Progenitor cell of endocrine pancreas (in vitro differentiated cells): ENCODE data around the gene TBCEL. TPM values are rescaled to one million over a fixed set of nuclear protein-coding genes. Genes with fewer than 3 reads are reported as not detected.
A peak's percentile ranks its signal among the peaks of the same experiment; 100 is the strongest.

Experiments used
- DNase-seq: peaks from one replicate; pipeline ENCODE4 v3.0.0; 2021; ENCODE audit warnings: low spot score; ENCODE audit not compliant: unreplicated experiment
- H3K27ac Mint-ChIP-seq: 2 replicates; pipeline ENCODE4 v1.8.0; 2021; ENCODE audit warnings: mild to moderate bottlenecking, moderate library complexity, mixed read lengths
- H3K27me3 Mint-ChIP-seq: 2 replicates; pipeline ENCODE4 v1.8.0; 2021; ENCODE audit warnings: mixed read lengths
- H3K36me3 Mint-ChIP-seq: 2 replicates; pipeline ENCODE4 v1.8.0; 2022; ENCODE audit warnings: mixed read lengths; ENCODE audit not compliant: insufficient read depth
- H3K4me1 Mint-ChIP-seq: 2 replicates; pipeline ENCODE4 v1.8.0; 2021; ENCODE audit warnings: low read depth, mixed read lengths
- H3K4me3 Mint-ChIP-seq: 2 replicates; pipeline ENCODE4 v1.8.0; 2021; ENCODE audit warnings: low read depth, mild to moderate bottlenecking, moderate library complexity, mixed read lengths
- H3K9me3 Mint-ChIP-seq: 2 replicates; pipeline ENCODE4 v1.8.0; 2021; ENCODE audit warnings: low read depth, mixed read lengths
- CTCF ChIP-seq: fragments of 200-600 bp; sonication (generic); IDR thresholded peaks from one replicate; pipeline ENCODE4 v1.5.0; 2021; ENCODE audit warnings: antibody characterized with exemption, mild to moderate bottlenecking; ENCODE audit not compliant: unreplicated experiment
- total RNA-seq: library from RNA; stranded (reverse); gene quantifications from 2 replicates; pipeline ENCODE4 v1.2.1, GENCODE V29; 2021

Gene TBCEL
- total RNA-seq, 1 donor from 2014 or later: 28.6 TPM

- DNase-seq: peak; percentile 50
- Mint-ChIP-seq H3K27ac (no peak overlapping the region), H3K4me1 (peaks cover 3% of the 10 kb centered on the region)
Observed at GRCh38 chr11:120985718-120986569, 38.0 kb upstream of the TBCEL start.

DNA sequence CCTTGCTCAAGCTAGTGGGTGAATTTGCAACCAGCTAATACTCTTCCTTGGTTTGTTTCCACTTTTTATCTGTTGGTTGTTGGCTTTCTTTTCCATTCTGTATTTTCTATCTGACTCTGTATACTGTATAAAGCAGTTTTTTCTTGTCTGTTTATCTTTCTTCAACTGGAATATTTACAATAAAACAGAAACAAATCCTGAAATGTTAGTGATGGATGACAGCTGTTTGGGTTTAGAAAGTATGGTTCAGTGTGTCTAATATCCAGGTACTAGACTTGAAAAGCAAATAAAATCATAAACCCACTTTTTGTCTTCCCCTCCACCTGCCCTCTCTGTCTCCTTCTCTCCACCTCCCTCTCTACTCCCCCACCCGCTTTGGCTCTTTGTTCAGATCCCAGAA is 35.3 kb upstream of the TBCEL start:
- Mint-ChIP-seq H3K4me3 (no peak overlapping the region), H3K27me3 (peaks cover 32% of the 10 kb centered on the region), H3K27ac (no peak overlapping the region), H3K9me3 (no peaks in the 10 kb centered on the region), H3K36me3 (no peaks in the 10 kb centered on the region), H3K4me1 (peaks cover 3% of the 10 kb centered on the region)
- TF ChIP-seq CTCF: no peak
- no peak for DNase-seq

More at GRCh38 chr11:120985718-120986569, 38.0 kb upstream of the TBCEL start:
- no peaks in the 10 kb centered on the region for H3K9me3 Mint-ChIP-seq
- no peaks in the 10 kb centered on the region for H3K36me3 Mint-ChIP-seq
- H3K27me3 Mint-ChIP-seq: peaks cover 44% of the 10 kb centered on the region
- peak; percentile 54 for TF ChIP-seq CTCF
- H3K4me3 Mint-ChIP-seq: peak overlapping the region; percentile 60

DNA sequence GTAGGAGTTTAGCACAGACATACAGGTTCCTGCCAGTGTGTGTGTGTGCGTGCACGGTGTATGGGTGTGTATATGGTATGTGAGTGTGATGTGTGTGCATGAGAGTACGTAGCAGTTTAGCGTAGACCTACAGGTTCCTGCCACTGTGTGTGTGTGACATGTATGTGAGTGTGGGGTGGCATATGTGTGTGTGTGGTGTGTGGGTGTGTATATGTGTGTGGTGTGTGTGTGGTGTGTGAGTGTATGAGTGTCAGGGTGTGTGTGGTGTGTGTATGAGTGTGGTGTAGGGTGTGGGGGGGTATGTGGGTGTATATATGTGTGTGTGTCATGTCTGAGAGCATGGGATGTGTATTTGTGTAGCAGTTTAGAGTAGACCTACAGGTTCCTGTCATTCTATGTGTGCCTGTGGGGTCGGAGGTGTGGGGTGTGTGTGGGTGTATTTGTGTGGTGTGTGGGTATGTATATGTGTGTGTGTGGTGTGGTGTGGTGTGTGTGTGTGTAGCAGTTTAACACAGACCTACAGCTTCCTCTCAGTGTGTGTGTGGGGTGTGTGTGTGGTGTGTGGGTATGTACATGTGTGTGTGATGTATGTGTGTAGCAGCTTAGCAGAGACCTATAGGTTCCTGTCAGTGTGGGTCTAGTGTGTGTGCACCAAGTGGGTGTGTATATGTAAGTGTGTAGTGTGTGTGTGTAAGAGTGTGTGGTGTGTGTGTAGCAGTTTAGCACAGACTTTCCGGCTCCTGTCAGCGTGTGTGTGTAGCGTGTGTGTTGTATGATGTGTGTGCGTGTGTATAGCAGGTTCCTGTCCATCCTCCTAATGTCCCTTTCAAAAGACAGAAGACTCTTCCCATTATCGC is 31.8 kb upstream of the TBCEL start:
- no peak for DNase-seq
- Mint-ChIP-seq H3K4me3 (no peak overlapping the region), H3K9me3 (no peaks in the 10 kb centered on the region), H3K27me3 (peaks cover 17% of the 10 kb centered on the region), H3K27ac (no peak overlapping the region), H3K36me3 (no peaks in the 10 kb centered on the region), H3K4me1 (no peaks in the 10 kb centered on the region)
- no peak for TF ChIP-seq CTCF

DNA sequence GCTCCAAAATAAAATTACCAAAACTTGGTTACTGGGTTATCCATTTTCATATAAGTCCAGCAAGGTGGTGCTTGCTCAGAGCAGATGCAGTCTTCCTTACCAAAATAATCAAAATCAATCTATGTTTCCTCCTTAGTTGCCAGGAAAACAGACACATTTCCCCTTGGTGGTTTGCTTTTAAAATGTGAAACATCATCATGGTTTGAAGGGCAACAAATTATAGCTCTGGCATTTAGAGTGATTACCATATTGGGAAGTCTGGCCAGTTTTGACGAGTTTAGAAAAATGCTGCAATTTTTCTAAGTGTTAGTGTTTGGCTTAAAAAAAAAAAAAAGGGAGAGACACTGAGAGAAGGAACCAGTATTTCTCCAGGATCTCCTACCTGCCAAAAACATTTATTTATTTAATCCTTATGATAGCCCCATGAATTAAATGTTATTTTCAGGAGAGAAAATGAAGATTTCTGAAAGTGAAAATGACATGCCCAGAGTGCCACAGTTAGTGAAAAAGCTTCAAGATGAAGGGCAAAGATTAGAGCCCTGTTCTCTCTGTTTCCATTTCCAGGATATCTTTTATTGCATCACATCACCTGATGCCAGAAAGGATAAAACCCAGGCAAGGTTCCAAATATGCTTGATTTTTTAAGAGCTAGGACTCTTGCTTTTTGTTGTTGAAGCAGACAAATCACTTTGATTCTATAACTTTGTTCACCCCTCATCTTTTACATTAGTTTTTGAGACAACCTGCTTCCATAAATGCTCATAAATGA is 29.6 kb upstream of the TBCEL start:
- no peak for DNase-seq
- H3K27ac Mint-ChIP-seq: no peak overlapping the region
- H3K4me3 Mint-ChIP-seq: no peak overlapping the region
- H3K36me3 Mint-ChIP-seq: no peaks in the 10 kb centered on the region
- H3K4me1 Mint-ChIP-seq: no peaks in the 10 kb centered on the region
- no peak for TF ChIP-seq CTCF
- peaks cover 11% of the 10 kb centered on the region for H3K27me3 Mint-ChIP-seq
- H3K9me3 Mint-ChIP-seq: no peaks in the 10 kb centered on the region

- H3K9me3 Mint-ChIP-seq: no peaks in the 10 kb centered on the region
- no peaks in the 10 kb centered on the region for H3K4me1 Mint-ChIP-seq
- H3K36me3 Mint-ChIP-seq: no peaks in the 10 kb centered on the region
- H3K27ac Mint-ChIP-seq: no peak overlapping the region
- peaks cover 8% of the 10 kb centered on the region for H3K27me3 Mint-ChIP-seq
- no peak for DNase-seq
- no peak overlapping the region for H3K4me3 Mint-ChIP-seq
- TF ChIP-seq CTCF: no peak
Observed at GRCh38 chr11:120995184-120995583, 28.7 kb upstream of the TBCEL start.
